ENCODE results near the gene SPATS2L.

SPATS2L gene

DNA sequence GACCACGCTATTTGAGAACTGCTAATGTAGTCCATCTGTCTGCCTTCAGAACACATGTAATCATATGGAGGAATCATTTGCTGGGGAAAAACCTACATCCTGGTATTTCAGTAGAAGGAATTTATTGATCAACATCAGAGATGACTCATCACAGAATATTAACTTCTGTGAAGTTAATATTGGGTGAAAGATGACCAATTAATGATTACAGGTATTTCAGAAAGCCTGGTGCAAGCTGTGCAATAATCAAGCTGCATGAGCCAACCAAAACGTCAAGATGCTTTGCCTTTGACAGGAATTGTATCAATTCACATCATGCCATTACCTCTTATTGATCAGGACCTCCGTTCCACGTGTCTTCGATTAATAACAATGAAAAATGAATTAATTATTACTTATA, 9.4 kb upstream of the SPATS2L start:
- DNase-seq = no peak

DNA sequence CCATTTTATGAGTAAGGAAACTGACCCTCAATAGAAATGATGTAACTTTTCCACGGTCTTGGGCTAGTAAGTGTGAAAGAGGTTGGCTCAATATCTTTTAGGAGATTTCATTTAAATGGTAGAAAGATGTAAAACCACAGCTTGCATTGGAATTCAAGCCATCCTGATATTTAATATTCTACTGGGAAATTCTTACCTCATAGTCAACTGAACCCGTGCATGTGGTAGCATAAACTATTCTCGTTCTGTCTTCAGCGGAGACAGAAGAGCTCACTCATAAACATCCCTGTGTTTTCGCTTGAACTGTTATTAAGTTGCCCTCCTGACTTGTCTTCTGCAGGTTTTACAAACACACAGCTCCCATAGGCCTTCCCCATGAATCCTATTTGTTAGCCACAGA, 8.5 kb upstream of the SPATS2L start:
- DNase-seq = no peak

DNA sequence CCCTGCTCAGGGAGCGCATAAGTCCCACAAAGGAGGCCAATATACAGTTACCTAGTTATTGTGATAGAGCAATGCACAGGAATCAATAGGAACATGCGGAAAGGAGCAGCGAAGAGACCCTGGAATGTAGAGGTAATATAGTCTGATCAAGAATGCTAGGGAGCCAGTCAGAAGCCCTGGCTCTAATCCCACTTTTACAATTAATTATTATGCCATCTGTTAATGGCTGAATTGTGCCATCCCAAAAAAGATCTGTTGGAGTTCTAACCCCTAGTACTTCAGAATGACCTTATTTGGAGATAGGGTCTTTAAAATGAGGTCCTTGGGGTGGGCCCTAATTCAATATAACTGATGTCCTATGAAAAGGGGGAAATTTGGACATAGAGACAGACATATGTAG, 7.7 kb upstream of the SPATS2L start:
- DNase-seq = peak in 1 of 14 donors; percentile 19

DNA sequence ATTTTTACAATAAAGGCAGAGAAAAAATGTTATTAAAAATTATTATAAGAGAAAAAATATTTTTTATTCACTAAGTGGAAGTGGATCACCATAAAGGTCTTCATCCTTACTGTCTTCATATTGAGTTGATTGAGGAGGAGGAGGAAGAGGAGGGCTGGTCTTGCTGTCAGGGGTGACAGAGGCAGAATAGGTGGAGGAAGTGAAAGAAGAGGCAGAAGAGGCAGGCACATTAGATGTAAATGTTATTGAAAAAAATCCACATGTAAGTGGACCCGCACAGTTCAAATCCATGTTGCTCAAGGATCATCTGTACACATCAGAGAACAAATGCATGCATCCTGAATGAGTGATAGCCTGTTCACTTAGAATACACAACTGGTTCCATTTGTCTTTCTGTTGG, 6.4 kb upstream of the SPATS2L start:
- no peak for DNase-seq

DNA sequence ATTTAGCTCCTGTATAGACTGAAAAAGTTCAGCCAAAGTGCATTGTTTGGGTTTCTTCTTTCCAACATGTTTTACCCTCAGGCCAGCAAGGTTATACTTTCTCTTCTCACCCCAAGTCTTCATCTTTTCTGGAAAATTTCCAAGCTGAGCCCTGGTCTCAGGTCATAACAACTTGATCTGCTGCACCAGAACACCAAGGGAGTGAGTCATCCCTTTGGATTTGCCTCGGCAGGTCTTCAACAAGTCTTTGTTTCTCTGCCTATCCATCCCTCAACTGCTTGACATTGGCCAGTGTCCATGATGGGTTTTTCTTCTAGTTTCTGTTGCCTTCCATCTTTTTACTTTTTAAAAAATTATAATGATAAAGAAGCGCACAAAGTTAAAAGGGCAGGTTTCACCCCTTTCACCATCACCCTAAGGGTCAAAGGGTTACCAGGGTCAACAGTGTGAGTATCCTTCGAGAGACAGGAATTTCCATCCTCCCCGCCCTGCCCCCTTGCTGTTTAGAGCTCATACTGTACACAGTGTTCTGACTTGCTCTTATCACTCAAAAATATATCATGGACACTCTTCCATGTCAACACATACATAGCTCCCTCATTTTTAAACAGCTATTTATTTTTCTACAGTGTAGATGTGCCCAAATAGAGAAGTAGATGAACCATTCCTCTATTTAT, 5.7 kb upstream of the SPATS2L start:
- no peak for DNase-seq

DNA sequence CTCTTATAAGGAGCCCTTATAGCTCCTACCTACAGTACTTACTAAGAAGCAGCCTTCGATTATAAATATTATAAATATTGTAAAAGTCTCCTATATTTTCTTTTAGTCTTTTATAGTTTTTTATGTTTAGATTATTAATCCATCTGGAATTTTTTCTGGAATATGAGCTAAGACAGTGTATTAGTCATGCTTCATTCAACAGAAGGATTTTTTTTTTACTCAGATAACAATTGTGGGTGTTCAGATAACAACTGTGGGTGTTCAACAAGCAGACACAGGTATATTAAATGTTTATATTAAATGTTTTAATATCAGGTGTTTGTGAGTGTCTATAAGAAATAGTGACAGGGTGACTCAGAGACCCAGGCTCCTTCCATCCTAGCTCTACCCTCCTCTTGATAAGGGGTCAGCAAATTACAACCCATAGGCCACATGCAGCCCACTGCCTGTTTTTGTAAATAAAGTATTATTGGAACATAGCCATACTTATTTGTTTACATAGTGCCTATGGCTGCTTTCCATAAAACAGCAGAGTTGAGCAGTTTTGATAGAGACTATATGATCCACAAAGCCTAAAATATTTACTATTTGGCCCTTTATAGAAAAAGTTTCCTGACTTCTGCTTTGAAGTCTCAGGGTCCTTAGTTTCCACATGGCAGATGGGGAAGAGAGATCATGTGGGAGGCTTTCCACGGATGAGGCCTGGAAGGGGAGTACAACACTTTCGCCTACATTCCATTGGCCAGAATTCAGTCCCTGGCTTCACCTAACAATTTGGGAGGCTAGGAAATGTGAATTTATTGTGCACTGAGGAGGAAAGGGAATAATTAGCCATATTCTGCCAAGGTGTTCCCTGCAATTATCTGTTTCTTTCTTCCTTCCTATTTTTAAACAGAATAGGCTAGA, 4.3 kb upstream of the SPATS2L start:
- DNase-seq = no peak

DNA sequence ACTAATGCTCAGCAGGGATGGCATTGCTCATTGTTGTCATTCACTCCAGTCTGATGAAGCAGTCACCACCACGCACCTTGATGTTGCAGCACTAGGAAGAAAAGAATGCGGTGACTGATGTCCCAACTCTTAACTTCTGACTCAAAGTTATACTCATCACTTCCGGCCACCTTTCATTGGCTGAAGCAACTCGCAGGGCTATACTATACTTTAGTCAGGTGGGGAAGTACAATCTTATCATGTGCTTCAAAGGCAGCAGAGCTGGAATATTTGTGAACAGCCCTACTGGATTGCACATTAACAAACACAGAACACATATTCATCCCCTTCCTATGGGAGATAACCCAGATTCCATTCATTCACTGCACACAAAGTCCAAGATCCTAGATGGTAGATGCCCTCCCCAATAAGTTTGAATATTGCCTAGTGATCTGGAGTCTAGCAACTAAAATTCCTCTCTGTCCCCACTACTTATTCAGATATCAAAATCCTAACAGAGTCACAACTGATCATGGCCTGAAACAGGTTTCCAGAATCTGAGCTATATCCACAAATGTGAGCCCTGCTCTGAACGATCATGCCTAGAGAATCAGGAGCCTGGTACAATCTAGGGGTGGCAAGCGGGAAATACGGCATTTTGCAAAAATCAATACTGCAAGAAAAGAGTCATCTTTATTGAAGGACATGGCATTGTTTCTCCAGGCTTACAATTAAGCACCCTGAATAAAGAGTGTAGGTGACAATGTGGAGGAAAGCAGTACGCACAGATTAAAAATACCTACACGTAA, 3.4 kb upstream of the SPATS2L start:
- no peak for DNase-seq

DNA sequence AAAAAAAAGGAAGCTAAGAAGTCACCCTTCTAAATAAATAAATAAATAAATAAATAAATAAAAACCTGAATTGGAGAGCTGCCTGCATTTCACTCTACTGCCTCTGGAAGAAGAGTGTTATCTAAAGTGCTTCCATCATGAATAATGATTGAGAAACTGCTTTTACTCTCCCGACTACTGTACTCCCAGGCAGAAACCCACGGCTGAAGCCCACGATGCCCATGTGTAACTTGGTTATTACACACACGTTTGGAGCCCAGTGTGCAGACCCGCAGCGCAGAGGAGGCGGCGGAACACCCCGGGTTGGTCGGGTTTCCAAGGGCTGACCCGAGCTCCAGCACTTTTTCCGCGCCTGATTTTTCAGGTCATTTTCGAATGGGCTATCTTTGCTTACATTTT, 697 bp upstream of the SPATS2L start:
- peak in 10 of 14 donors; percentile 15 to 65 (median 46) for DNase-seq

DNA sequence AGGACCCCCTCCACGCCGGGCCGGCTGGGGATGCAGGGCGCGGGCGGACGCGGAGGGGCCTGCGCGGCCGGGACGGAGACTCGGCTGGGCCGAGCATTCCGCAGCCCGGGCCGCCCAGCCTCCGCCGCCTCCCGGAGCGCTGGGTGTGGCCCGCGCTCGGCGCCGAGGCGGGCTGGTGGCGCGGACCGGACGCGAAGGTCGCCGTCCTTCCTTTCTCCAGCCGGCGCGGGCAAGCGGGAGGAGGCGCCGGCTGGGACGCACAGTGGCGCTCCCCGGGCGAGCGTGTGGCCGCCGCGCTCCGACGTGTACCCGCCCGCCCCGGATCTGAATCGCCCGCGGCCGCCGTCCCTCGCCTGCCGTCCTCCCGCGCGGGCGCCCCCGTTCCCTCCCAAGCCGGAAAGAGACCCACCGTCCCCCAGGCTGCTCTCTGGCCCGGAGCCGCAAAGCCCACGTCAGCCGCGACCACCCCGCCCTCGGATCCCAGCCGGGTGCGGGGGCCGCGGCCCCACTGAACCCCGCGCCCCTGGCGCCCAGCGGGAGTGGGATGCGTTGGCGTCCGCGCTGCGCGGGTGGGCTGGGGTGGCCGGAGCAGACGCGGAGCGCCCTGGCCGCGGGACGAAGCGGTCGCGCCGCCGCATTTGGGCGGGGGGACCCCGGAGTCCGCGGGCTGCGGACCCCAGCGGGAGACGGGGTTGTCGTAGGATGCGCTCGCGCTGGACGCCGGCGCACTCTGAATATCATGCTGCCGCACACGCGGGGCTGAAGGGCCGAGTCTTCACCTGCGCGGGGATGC, 634 bp downstream of the SPATS2L start:
- DNase-seq = peak in 10 of 14 donors; percentile 31 to 83 (median 60)

DNA sequence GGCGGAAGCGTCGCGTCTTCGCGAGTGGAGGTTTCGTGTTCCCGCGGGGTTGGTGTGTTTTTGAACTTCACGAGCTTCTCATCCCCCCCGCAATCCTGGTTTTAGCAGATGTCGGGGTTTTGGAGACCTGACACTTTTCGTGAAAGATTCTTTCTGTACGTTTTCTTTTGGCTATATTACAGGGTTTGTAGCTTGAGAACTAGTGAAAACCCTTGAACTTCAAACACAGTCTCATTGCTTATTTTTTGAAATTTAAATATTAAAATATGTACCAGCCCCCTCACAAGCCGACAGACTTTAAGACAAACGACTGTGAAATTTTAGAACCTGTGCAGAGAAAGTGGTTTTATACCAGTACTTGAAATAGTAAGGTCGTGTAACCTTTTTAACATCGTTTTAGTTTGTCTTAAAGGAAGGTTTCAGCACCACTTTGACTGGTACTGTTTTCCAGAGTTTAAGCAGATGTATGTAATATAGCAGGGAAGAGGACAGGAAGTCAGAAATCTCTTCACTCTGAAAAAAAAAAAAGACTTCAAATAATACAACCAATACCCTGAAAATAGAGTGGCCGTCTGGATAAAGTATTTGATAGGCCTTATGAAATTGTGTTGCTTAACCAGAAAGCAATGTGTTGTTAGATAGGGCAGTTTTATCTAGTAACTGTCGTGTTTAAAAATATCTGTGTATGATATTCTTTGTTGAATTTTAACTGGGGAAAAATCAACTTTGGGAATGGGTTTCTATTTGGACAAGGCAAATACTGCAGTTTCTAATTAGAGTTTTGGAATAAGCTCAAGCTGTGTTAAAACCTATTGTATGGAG, 1.4 kb downstream of the SPATS2L start:
- peak in 1 of 14 donors; percentile 64 for DNase-seq

DNA sequence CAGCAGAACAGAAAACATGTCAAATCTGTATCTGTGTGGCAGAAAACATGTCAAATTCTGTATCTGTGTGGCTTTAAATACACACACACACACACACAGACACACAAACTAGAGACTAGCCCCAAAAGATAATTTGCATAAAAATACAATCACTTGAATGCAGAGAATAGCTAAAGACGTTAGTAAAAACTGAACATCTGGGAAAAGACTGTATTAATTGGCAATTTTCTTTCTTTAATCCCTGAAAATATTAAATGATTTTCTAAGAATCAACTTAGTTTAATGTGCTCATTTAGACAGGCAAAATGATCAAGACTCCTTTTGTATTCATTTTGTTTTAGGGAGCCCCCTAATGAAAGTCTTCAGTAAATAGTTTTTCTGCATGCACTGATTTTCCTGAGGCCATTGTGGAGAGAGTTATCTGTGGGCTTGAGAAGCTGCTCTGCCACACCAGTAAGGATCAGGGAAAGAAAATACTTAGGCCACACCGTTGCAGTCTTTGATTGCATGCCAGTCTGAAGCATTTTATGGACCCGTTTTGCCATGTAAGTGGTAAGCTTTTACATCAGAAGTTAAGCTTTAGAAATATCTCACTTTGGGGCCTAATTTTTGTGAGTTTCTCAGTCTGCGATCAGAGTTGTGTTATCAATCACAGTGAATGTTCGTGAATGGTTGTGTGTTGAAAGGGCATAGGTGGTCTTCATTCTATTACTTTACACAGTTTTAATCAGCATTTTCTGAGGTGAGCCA, 2.2 kb downstream of the SPATS2L start:
- DNase-seq = peak in 2 of 14 donors; percentile 24 to 60

DNA sequence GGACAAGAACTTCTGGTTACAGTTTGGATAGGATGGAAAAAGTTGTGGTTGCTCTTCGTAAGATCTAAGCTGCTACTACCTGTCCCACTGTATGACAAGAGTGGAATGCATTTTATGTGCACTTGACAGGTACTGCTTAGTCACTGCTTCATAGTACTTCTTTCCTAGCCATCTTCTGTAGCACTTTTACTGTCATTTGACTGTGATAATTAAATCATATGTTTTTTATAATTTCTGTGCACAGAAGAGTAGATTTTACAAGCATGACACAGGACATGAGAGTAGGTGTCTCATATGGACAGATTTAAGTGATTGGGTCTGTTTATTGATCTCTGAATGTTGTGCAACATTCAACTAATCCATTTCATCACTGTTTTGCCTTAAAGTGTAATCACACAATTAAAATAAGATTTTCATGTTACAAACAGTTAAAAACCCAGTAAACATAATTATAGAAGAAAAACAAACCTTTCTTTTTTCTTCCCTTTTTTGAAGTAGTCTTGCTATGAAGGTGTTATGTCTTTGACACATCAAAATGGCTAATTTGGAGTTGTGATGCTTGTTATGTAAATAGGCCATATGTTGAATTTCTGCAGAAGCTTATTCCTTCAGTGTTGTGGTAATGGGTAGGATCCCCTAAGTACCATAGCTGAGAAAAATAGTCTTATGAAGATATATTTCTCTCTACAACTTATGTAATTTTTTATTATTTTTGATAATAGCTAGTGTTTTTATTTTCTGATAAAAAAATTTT, 3.0 kb downstream of the SPATS2L start:
- DNase-seq = no peak

DNA sequence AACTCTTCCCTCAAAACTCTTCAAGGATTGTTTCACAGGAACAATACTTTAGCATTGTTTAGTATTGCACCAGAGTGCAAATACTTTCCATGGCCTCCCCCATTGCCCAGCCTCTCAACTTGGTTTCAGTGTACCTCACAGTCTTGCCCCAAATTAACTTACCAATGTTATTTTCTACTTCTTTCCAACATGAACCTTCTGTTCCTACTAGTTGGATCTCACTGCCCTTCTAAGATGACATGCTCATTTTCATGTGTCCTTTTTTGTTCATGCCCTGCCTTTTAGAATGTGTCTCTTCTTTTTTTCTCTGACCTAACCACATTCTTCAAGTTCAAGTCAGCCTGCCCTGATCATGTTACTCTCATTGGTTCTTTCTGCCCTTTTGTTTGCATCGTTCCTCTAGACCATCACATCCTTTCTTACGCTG, 4.1 kb downstream of the SPATS2L start:
- no peak for DNase-seq

DNA sequence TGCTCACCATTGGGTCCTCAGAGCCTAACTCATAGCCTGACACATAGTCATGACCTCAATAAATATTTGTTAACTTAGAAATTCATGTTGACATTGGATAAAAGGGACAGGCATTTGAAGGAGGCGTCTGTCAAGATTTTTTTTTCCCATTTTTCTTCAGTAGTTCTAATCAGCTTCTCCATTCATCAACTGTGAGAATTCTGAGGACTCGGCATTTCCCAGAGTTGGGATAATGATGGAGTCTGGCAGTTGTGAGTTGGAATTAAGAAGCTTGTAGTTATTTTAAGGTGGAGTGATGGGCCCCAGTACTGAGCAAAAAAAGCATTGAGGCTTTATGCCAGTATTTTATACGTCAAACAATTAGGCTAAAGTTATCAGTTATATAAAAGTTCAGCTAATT, 4.6 kb downstream of the SPATS2L start:
- DNase-seq = no peak

DNA sequence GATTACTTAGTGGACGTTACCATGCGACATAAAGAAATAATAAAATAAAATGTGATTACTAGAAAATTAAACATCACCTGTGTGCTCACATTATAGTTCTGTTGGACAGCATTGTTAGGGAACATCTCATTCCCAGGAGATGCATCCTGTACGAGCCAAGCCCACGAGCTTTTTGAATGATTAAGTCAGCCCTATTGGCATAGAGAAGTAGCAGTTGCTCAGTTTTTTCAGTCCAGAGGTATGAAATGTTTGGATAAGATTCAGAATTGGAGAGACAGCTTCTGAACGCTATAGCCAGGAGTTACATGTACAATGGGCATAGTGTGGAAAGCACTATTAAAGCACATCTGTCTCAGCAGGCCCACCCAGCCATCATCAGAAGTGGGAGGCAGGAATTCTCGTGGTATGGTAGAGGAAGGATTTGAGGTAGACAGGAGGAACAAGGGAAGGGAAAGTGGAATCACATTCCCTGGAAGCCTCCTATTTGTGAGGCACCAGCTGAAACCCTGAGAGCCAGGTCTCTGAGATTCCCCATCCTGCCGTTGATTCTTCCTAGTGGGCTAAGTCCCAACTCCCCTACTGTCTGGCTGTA, 8.6 kb downstream of the SPATS2L start:
- no peak for DNase-seq

DNA sequence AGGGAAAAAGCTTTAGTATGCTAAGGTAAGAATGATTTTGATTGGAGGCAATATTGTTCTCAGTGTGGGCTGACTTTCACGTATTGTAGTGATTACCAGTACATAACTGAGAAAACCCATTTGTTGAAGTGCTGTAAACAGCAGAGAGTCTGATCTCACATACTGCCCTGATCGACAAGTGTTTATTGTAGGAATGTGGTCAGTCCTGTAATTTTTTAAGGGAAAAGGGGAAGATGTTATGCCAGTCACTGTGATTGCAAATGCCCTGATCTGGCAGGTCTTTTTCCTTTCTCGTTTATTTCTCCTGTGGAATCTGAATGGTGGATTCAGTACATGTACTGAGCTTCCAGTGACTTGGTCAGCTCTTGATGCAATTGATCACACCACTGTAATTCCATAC, 11.5 kb downstream of the SPATS2L start:
- no peak for DNase-seq

DNA sequence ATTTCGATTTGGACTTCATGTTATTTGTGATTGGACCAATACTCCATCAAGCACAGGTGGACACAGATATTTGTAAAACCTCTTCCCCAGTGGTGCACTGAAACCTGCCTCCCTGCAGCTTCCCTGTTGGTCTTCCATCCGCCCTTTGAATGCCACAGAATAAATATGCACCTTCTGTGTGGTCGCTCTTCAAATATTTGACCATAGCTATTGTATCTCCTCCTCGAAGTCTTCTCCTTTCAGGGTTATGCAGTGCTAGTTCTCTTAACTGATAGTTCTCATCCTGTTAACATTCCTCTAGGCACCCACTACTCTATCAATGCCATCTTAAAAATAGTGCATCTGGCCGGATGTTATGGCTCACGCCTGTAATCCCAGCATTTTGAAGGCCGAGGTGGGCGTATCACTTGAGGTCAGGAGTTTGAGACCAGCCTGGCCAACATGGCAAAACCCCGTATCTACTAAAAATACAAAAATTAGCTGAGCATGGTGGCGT, 12.5 kb downstream of the SPATS2L start:
- no peak for DNase-seq

DNA sequence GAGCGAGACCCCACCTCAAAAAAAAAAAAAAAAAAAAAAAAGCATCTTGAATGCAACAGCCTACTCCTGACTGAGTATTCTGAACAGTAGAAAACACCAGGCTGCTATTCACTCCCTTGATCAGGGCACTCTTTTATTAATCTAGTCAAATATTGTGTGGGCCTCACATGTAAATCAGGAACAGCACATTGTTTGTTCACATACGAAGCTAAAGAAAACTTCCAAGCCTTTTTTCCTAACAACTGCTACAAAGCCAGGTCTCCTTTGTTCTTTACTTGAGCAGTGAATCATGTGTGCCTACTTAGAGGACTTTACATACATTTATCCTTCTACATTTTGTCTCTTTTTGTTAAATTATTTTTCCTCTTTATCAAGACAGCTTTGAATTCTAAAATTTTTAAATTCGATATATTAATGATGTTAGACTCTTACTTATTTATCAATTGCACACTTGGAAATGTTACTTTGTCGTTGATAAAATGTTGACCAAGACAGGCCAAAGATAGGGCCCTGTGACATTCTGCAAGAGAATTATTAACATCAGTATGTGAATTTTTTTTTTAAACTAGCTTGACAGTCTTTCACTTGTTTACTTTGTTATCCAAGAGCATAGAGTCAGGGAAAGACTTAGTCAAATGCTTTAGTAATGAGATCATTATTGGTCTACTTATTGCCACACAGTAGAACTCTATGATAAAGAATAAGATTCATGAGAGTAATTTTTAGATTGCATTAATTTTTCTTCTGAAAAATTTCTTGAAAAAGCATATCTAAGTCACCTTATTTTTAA, 13.2 kb downstream of the SPATS2L start:
- DNase-seq = no peak

Data from C1 segment of cervical spinal cord (tissue), 14 donors.